Fibroblast of the aortic adventitia (primary cell): ENCODE data around the gene GBX2. TPM values are rescaled to one million over a fixed set of nuclear protein-coding genes. Genes with fewer than 3 reads are reported as not detected.

Source experiments
- DNase-seq: peaks from one replicate; pipeline ENCODE4 v3.0.0-alpha.2; 2010; ENCODE audit warnings: low read depth
- H3K4me3 ChIP-seq: 2 replicates; pipeline ENCODE4 v1.5.1; 2011; ENCODE audit warnings: low read depth, mild to moderate bottlenecking, control low read depth, low read length, moderate library complexity
- CTCF ChIP-seq: IDR thresholded peaks from 2 replicates; pipeline ENCODE4 v1.5.1; 2011; ENCODE audit warnings: mild to moderate bottlenecking, low read length, control low read depth, inconsistent platforms; ENCODE audit not compliant: insufficient read depth
- total RNA-seq: library from RNA; depleted of rRNA; stranded (reverse); fragments of >200 nt; gene quantifications from 2 replicates; pipeline ENCODE4 v1.2.3, GENCODE V29; 2012; ENCODE audit warnings: low replicate concordance

Gene GBX2
- total RNA-seq, 1 donor: not detected

DNA sequence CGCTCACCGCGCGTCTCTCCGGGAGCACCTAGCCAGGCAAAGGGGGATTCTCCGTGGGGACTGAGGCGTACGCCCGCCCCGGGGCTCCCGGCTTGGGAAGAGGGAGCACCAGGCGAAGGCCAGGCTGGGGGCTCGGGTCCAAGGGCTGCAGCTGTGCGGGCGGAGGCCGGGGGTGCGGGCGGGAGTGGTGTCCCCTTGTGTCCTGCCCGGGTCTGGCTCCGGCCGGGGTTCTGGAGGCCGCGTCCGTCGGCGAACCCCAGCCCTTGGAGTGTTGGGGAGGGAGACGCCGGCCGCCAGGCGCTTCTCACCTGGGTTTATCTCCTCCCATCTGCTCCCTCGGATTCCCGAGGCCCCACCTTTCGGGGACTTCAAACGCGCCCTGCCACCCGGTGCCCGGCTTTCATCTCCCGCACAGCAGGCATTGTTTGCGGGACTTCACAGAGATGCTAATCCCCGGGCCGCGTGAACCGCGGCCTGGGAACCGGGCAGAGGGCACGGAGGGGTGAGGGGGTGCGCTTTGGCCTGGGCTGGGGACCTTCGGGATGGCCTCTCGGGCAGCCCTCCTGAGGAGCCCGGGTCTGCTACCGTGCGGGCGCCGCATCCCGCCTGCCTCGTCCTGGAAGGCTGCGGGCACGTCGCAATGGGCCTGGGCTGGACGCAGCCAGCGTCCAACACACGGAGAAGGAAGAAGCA, 5.0 kb upstream of the GBX2 start:
- no peak for DNase-seq
- no peak for TF ChIP-seq CTCF
- no peak overlapping the region for H3K4me3 ChIP-seq

DNA sequence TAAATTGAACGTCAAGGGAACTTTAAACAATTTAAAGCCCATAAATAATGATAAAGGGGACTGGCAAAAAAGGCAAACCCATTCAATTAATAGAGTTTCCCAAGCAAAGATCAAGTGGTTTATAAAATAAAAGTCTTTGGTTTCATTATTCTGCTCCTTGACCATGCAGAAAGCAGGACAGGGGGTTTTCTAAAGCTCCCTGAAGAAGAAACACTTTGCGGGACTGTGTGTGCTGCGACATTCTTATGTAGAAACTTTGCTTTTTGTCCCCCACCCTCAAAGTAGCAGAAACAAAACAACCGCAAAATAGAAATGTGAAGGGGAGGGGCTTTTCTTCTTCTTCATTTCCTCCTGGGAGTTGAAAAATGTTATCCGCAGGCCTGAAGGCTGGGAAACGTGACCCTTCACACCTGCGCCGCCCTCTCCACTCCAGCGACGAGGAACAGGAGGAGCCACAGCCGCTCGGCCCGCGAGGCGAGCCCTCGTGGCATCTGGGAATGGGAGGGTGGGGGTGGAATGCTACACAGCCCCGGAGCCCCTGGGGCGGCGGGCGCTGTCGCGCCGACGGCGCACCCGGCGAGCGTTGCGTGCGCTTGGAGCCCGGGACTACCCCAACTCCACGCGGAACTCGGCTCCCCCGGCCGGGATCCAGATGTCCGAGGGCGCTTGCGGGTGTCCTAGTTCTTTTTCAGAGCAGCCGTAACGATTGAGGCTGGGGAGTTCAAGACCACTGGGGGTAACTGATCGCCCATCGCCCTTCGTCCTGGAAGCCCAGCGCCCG, 4.3 kb upstream of the GBX2 start:
- TF ChIP-seq CTCF: no peak
- no peak for DNase-seq
- no peak overlapping the region for H3K4me3 ChIP-seq

GRCh38 chr2:236171680-236172254, 3.6 kb upstream of the GBX2 start:
- no peak for DNase-seq
- no peak for TF ChIP-seq CTCF
- H3K4me3 ChIP-seq: no peak overlapping the region

DNA sequence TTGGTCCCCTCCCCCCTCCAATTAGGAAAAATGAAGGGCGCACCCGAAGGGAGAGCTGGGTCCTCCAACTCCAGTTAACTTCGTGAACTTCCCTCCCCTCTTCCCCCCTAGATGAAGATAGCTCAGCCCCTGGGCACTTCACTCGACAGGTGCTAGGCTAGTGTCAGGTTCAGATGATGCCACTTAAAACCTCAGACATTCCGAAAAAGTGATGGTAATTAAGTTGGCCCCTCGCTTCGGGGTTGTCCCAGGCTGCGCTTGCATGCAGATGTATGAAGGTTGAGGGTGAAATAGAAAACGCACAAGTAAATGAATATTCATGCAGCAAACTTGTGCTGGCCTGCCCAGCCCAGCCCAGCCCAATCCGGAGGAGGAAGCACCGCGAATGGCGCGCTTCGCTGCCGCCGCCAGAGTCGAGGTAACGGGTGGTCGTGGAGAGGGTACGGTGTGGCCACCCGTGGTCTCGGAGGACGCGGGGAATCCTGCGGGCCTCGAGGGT, 3.0 kb upstream of the GBX2 start:
- no peak for DNase-seq
- no peak for TF ChIP-seq CTCF
- no peak overlapping the region for H3K4me3 ChIP-seq

GRCh38 chr2:236170590-236171165, 2.5 kb upstream of the GBX2 start:
- DNase-seq: no peak
- H3K4me3 ChIP-seq: no peak overlapping the region
- TF ChIP-seq CTCF: no peak

DNA sequence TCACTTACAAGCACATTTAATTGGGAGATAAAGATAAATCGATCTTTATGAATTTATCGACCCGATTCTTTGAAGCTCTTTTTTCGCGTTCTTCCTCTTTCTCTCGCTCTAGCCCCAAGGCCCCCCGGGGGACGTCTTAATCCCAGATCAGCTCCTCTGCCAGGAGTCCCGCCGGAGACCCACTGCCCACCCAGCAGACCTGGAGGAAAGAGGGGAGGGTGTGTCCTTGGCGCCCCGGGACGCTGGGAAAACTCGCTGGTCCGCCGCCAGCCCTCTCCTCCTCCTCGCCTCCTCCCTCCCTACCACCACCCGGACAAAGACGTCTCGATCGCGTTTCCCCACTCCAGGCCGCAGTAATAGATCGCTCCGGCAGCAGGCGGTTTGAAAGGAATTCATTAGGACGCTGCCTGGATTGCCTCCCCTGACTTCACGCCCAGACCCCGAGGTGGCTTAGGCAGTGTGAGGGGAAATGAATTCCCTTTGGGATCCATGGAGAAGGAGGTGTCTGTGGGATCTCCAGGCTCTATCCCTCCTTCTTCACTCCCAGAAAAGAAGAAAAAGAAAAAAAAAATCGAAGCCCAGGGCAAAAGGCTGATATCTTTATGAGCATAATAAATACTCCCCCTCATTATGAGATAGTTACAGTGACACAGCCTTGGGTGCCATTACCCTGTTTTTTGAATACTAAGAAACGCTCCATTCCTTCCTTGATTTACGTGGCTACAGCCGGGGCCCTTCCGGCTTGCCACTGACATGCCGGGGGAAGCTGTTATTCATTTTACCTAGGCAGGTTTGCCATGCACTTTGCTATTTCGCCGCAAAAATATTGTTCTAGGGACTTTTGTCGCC, 1.8 kb upstream of the GBX2 start:
- H3K4me3 ChIP-seq: no peak overlapping the region
- TF ChIP-seq CTCF: no peak
- no peak for DNase-seq
